HPDE6-E6E7 (cell line): ENCODE measurements around the gene HLCS.

Source experiments
- DNase-seq: peaks from one replicate; pipeline ENCODE4 v3.0.0; 2011; ENCODE audit warnings: missing footprints; ENCODE audit errors: extremely low spot score

The HLCS gene

DNA sequence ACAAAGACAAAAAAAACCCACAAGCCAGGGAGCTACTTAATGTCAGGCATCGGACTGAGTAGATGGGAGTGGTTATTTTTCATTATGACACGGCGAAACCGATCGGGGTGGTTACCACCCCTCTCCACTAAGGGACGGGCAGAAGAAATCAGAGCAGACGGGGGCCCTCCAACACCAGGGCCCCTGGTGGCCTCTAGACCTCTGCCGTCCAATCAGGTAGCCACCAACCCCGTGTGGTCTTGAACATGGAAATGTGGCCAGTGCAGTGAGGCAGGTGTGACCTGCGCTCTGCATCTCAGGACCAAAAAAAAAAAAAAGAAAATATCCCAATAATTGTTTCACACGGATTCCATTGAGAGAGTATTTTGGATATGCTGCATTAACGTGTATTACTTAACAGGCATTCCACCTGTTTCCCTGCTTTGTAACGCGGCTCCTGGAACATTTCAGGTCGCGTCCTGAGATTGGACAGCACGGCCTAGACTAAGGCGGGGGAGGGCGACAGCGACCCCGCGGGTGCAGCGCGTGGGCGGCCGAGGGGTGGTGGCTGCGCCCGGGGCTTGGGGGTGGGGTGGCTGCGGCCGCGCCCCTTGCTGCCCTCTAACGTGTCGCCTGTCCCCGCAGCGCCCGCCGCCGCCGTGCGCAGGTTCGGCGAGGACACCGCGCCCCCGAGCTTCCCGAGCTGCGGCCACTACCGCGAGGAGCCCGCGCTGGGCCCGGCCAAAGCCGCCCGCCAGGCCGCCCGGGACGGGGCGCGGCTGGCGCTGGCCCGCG lies 219.2 kb downstream of the HLCS start:
- DNase-seq, result no peak

DNA sequence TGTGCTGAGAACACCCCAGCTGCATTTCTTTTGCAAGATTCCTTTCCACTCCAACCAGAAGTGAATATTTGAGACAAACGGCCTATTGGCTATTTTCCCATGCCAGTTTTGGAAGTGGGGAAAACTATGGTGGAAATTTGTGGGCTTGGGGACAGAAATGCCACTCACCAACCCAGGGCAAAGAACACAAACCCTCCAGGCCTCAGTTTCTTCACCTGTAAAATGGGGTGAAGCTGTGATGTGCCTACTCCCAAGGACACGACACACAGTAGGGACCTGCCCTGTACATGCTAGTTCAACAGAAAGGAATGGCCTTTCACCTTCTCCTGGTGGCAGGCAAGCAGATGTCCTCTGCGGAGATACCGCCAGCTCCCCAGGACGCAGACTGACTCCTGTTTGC lies 221.0 kb downstream of the HLCS start:
- DNase-seq, result no peak

DNA sequence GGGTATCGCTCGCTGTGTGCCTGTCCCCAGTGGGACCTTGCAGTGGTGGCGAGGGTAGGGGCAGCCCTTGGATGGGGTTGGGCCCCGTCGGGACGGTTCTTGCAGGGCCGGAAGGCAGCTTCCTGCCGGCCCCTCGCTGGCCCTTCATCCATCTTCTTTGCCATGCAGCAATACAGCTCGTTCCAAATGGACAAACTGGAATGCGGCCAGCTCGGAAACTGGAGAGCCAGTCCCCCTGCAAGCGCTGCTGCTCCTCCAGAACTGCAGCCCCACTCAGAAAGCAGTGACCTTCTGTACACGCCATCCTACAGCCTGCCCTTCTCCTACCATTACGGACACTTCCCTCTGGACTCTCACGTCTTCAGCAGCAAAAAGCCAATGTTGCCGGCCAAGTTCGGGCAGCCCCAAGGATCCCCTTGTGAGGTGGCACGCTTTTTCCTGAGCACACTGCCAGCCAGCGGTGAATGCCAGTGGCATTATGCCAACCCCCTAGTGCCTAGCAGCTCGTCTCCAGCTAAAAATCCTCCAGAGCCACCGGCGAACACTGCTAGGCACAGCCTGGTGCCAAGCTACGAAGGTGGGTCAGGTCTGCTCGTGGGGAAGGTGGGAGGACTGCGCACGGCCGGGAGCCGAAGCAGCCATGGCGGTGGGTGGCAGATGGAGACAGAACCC lies 221.8 kb downstream of the HLCS start:
- no peak for DNase-seq

DNA sequence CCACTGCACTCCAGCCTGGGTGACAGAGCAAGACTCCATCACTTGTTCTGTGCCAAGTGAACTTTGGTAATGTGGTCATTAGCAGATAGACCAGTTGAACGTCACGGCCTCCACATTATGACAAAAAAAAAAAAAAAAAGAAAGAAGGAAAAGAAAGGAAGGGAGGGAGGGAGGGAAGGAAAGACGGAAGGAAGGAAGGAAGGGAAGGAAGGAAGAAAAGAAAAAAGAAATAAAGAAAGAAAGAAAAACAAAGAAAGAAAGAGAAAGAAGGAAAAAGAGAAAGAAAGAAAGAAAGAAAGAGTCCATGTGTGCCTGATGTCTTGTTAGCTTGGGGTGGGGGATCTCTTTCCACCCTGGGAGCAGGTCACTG lies 222.3 kb downstream of the HLCS start:
- DNase-seq, result no peak

DNA sequence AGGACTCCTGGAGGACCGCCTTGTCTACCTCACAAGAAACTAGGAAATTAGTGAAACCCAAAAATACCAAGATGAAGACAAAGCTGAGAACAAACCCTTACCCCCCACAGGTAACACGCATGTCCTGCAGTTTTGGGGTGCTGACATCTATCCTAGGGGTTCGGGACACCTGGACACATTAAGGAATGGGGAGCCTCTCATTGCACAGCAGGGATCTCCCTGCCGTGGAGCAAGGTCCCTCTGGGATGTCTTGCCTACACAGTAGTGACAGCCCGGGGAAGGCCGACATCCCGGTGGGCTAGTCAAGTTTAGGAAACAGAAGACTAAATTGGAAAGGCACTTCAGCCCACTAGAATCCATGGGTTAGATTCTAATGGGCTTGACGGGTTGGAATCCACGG lies 223.0 kb downstream of the HLCS start:
- DNase-seq, result no peak

DNA sequence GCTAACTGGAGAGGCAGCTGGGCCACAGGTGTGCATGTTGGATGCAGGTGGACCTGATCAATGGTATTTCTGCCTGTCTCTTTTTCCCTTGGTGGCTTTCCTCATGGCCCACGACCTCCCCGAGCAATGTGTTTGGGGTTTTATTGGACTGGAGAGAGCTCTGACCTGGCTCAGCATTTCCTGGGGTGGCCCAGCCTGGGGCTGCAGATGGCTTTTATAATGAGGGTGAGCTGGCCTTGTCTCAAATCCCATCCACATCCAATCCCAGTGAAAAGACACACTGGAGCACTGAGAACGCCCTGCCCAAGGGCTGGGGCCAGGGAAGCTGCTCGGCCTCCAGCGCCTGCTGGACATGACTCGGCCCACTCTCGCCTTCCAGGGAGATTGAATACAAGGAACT lies 223.5 kb downstream of the HLCS start:
- no peak for DNase-seq

DNA sequence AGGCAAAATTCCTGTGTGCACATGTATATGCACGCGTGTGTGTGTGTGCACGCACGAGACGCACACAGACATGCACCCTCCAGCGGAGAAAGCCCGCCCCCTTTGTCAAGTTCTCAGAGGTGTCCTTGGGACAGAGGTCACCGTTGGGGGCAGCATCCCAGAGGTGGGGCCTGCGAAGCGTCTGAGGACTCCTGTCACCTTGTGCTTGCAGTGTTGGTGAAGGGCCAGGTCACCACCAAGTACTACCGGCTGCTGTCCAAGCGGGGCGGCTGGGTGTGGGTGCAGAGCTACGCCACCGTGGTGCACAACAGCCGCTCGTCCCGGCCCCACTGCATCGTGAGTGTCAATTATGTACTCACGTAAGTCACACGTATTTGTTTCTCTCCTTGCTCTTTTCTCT lies 225.0 kb downstream of the HLCS start:
- DNase-seq, result no peak

DNA sequence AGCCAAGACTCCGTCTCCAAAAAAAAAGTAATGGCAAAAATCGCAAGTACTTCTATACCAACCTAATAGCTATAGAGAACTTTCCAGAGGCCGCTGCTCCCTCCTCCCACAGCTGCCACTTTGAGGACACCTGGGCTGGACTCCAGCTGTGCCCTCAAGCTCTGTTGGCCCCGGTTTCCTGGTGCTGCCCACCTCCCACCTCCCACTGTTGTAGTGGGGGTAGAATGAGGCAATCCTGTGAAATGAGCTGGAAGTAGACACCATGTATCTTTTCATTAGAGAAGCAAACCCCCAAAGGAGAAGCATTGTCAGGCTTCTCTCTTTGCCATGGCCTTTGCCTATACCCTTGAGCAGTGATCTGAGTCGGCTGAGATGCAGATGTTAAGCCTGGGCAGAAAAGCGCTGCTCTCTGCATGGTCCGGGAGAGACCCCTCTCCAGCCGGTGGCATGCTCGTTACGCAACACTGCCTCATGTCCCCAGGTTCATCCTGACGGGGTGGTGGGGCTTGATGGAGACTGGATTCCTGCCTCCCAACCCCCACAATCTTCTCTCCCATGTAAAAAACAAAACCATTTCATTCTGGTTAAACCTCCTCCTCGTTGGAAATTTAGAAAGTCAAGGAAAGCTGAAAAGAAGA lies 227.9 kb downstream of the HLCS start:
- no peak for DNase-seq

DNA sequence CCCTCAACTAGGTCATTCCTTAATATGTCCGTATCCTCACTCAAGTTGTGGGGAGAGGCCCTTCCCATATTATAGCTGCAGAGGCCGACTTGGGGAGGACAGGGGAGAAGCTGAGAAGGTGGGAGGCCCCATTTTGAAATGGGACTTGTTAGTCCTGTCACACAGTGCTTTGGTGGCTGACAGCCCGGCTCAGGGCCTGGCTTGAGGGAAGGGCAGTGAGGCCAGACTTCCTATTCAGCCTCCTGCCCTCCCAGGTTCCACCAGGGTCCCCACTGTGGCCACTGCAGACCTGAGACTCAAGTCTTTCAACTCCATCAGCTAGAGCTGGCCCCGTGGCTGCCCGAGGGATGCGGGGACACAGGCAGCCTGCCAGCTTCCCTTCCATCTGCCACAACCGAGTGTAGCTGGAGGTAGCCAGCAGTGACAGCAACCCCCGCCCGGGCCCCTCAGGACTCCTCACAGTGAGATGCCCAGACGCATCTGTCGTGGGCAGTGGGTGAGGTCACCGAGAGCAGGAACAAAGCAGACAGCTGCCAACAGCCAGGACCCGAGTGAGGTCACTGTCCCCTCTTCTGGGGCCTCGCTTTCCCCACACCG lies 230.6 kb downstream of the HLCS start:
- no peak for DNase-seq

DNA sequence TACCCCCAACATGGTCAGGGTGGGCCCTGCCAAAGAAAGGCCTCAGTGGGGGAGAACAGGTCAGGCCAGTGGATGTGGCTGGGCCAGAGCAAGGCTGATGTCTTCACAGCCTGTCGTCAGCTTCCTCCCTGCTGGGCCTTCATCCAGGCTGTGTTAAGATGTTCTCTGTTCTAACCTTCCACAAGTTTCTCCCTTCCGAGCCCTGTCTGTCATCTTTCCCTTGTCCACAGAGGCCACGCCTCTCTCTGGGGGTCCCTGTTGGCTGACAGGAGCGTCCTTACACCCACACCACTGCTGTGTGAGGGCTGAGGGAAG lies 231.3 kb downstream of the HLCS start:
- DNase-seq, result no peak

DNA sequence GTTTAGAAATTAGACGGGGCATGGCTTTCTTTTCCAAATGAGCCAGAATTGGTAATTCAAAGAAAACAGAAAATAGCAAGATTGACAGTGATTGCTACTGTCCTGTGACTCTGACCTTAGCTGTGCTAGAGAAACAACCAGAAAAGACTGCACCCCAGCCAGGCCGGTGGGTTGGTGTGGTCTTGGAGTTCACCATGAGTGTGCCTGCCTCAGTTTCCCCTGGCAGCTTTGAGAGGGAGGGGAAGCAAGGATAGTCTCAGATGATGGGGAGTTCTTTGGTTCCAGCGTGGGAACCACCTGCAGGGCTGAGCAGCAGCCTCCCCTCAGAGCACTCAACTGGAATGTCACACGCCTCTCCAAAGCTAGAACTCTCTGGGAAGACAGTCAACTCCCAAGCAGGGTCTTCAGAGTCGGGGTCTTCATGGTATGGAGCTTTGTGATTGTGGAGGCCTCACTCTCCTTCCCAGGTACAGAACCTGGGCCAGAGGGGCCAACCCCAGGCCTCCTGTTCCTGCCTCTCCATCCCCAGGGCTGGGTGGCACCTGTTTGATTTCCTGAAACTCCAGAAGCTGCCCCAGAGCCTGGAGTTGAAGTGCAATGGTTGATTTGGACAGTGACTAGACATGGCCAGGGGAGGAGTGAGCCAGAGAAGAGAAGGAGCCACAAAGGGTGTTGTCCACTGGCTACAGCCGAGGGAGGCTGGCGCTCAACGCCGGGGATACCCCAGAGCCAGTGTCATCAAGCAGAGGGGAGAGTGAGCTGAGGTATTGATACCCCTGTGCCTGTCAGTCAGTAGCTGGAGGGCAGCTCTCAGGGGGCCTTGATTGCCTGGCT lies 231.9 kb downstream of the HLCS start:
- no peak for DNase-seq

DNA sequence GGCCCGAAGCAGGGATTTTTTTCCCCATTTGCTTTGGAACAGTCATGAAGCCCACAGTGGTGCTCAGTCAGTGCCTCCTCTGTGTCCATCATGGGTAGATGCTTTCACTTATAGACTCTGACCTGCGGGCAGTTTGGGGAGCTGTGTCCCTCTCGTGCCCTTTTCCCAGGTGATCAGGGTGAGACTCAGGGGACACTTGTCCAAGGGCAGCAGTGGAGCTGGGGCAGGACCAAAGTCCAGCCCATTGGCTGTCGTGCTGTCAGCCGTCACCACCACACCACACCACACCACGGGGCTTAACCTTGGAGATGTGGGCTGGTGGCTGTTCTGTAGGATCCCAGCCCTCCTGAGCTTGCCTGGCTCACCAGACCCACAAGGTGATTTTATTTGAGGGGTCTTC lies 232.6 kb downstream of the HLCS start:
- DNase-seq, result no peak

DNA sequence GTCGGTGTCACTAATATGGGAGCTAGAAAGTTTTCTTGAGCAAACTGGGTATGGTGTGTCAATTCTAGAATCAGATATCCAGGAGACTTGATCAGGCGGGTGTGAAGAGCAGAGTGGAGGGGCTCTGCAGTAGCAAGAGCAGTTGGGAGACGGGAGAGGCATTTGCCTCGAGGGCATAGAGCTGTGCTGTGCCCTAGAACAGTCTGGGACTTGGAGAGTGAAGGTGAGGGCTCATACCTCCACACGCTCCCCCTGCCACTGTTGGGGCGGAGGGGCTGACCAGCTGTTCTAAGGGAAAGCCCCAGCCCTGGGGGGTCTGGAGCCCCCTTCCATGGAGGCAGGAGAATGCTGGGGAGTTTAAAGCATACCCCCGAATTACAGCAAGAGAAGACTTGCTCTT lies 233.7 kb downstream of the HLCS start:
- no peak for DNase-seq

DNA sequence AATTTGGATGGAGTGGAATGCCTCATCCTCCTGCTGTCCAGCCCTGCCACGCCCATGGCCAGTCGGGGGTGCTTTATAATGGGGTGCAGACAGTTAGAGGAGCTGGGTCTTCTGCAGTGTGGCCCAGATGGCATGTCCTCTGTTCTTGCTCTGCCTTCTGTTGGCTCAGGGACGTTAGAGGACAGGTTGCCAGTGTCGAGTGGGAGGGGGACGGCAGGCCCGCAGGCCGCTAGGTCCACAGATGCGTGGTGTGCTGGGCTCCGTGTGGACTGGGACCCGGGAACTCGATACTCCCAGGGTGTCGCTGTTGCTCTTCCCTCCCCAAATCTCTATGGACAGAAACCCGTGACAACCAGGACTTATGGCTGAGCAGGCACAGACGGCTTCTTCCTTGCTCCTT lies 234.3 kb downstream of the HLCS start:
- no peak for DNase-seq

DNA sequence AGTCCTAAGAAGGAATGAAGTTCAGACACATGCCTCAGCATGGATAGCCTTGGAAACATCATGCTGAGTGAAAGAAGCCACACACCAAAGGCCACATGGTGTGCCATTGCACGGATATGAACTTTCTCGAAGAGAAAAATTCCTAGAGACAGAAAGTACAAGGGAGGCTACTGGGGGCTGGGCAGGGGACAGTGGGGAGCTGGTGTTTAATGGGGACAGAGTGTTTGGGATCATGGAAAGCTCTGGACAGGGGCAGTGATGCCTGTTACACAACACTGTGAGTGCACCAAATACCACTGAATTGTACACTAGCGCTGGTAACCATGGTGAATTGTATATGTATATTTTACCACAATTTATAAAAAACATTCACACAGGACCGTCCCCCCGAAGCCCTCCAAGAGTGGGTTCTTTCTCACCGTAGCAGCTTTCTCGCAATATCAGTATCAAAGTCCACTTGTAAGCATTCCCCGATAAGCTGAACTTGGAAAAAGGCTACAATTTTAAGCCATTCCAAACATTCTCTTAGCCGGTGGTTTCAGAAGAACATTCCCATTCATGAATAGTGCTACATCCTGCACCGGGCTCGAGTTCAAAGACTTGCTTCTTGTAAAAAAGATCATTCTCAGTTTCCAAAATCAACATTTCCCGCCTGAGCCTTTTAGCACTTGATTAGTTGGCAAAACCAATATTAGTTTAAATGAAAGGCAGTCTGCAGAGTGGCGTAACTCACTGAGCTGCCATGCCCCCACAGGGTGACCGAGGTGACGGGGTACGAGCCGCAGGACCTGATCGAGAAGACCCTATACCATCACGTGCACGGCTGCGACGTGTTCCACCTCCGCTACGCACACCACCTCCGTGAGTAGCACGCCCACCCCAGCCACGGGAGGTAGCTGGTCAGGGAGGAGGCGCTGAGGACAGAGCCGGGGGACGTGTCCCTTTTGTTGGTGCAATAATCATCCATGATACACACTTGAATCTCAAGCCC lies 235.9 kb downstream of the HLCS start:
- DNase-seq, result no peak

DNA sequence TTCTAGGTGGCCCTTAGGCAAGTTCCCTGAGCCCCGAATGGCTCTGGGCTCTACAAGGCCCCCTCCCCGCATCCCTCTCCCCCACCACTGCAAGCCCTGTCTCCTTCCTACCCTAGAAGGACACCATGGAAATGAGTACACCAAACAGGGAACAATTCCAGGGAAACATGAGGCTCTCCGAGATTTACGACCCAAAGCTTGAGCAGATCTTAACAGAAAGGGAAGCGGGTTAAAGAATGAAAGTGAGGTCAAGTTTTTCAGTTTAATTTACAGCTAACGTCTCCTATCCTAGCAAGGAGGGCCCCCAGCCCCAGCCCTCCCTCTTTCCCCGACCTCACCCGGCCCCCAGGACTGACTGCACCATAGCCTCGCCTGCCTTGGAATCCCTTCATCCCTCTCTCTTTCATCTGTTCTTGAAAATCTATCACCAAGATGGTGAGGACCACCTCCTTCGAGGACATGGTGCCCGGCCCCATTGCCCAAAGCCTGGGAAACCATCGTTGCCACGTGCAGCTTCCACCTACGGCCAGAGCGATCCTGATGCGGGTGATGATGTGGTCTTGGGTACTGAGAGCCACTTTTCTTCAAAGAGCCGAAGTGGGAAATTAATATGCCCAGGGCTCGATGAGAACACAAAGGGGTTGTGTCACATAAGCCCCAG lies 237.0 kb downstream of the HLCS start:
- DNase-seq, result no peak

DNA sequence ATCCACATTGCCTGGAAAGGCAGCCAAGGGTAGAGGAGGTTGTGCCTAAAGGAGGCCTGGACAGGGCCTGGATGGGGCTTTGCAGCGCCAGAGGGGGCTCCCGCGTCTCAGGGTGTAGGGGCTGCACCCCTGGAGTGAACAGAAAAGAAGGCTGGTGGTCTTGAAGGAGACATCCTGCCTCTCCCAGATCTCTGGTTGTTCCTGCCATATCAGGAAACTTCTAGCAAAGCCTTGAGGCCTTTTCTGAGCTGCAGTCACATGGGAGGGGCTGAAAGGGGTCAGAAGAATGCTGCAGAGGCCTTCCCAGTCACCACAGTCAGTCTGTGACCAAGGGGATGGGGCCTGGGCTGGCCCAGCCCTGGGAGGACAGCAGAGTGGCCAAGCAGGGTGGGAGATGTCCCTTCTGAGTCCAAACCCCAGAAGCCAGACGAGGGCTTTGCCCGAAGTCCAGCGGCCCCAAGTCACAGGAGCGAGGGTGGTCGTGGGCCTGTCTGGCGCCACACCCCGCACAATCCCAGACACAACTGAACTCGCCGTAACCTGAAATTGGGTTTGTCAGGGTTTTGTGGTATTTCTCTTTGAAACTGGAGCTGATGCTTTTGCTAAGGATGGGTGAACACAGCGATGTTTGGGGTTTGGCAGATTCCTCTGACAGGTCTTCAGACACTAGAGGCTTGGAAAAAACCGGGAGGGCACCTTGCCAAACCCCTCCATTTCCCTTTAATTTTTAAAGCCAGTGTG lies 237.9 kb downstream of the HLCS start:
- DNase-seq, result no peak

DNA sequence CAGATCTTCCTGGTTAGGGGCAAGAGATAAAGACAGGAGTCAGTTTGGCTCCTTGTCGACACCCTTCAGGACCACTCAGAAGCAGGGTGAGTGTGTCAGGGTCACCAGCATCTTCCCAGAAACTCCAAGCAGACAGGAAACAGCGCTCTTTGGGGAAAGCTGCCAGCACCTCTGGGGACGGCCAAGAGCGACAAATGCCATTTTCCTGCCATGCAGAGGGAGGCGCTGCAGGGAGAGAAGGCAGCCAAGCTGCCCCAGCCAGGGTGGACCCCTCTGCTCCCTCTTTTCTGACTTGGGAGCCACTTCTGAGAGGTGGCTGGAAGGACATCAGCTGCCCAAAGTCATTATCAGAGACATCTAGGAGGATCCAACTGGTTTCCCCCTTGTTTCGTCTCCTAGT lies 238.6 kb downstream of the HLCS start:
- DNase-seq, result no peak

DNA sequence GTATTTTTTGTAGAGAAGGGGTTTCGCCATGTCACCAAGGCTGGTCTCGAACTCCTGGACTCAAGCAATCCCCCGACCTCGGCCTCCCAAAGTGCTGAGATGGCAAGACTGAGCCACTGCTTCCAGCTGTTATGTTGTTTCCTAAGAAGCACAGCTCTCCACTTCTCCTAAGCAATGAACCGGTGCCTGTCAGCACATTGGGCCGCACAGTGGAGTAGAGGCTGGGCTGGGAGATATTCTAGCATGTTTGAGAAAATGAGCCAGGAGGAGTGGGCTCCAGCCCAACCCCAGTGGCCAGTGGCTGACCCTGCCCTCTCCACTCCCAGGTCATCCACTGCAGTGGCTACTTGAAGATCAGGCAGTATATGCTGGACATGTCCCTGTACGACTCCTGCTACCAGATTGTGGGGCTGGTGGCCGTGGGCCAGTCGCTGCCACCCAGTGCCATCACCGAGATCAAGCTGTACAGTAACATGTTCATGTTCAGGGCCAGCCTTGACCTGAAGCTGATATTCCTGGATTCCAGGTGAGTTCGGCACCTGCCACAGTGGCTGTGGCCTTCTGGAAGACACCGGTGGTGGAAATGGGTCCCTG lies 240.6 kb downstream of the HLCS start:
- DNase-seq, result no peak
